HCT116 (cell line): ENCODE results near the gene HPCAL1.

Experiments
- ATF3 ChIP-seq: IDR thresholded peaks from 2 replicates; pipeline ENCODE4 v1.6.1; 2012
- CBX3 ChIP-seq: IDR thresholded peaks from 2 replicates; pipeline ENCODE4 v1.6.1; 2012; ENCODE audit warnings: low read depth
- CTCF ChIP-seq, 3 experiments: fragments of 200-600 bp in 1 of 3; sonication (generic) in 1 of 3; IDR thresholded peaks in 2 of 3; conservative IDR thresholded peaks in 1 of 3; 2 replicates each; pipeline ENCODE4 v1.5.1; 2012 to 2017; ENCODE audit warnings: low read depth in 2 of 3, low read length in 2 of 3, antibody characterized with exemption in 1 of 3, borderline replicate concordance in 1 of 3, control low read depth in 1 of 3, mild to moderate bottlenecking in 1 of 3, mixed read lengths in 1 of 3, mixed run types in 1 of 3, moderate library complexity in 1 of 3; ENCODE audit not compliant: insufficient read depth in 1 of 3
- EZH2 ChIP-seq: fragments of 200-600 bp; sonication (generic); IDR thresholded peaks from 2 replicates; pipeline ENCODE4 v1.6.1; 2017; ENCODE audit warnings: antibody characterized with exemption, mixed run types
- EZH2phosphoT487 ChIP-seq: fragments of 200-600 bp; IDR thresholded peaks from 2 replicates; pipeline ENCODE4 v1.6.1; 2018; ENCODE audit warnings: antibody characterized with exemption, borderline replicate concordance
- FOSL1 ChIP-seq: IDR thresholded peaks from 2 replicates; pipeline ENCODE4 v1.6.1; 2012; ENCODE audit warnings: low read depth
- JUND ChIP-seq: IDR thresholded peaks from 2 replicates; pipeline ENCODE4 v1.6.1; 2012
- POLR2A ChIP-seq: IDR thresholded peaks from 2 replicates; pipeline ENCODE4 v1.7.0; 2011; ENCODE audit warnings: borderline replicate concordance; ENCODE audit not compliant: insufficient read depth, insufficient read length; ENCODE audit errors: extremely low read depth
- REST ChIP-seq: IDR thresholded peaks from 2 replicates; pipeline ENCODE4 v1.6.1; 2012; ENCODE audit warnings: low read depth
- SP1 ChIP-seq: IDR thresholded peaks from 2 replicates; pipeline ENCODE4 v1.6.1; 2012; ENCODE audit warnings: low read depth
- YY1 ChIP-seq: IDR thresholded peaks from 2 replicates; pipeline ENCODE4 v1.6.1; 2011; ENCODE audit warnings: low read length, low read depth, moderate library complexity, mild to moderate bottlenecking; ENCODE audit not compliant: insufficient replicate concordance; ENCODE audit errors: extremely low read depth
- ZBTB33 ChIP-seq: IDR thresholded peaks from 2 replicates; pipeline ENCODE4 v1.6.1; 2011; ENCODE audit warnings: mild to moderate bottlenecking, low read length, moderate library complexity; ENCODE audit not compliant: insufficient replicate concordance; ENCODE audit errors: extremely low read depth
- ZFX ChIP-seq: fragments of 450-650 bp; IDR thresholded peaks from 2 replicates; pipeline ENCODE4 v1.6.1; 2017
- ZNF274 ChIP-seq: fragments of 200-500 bp; sonication (Bioruptor generic); IDR thresholded peaks from 2 replicates; pipeline ENCODE4 v1.6.1; 2014; ENCODE audit warnings: mild to moderate bottlenecking, low read depth, low read length, inconsistent platforms

GRCh38 chr2:10471955-10472354 is 169.3 kb downstream of the HPCAL1 start:
- TF ChIP-seq CTCF (IDR thresholded peaks at IDR 0.05 in 2 of 3, conservative IDR thresholded peaks at IDR 0.05 in 1 of 3; ENCODE audit: borderline replicate concordance in 1 of 3, insufficient read depth in 1 of 3, low read depth in 2 of 3, low read length in 2 of 3) (no peak), SP1 (no peak), POLR2A (no peak), ZBTB33 (no peak), ZFX (no peak), REST (no peak), EZH2phosphoT487 (no peak), EZH2 (no peak), FOSL1 (no peak), YY1 (no peak), CBX3 (no peak), ATF3 (no peak), ZNF274 (no peak), JUND (no peak)
